HepG2 (cell line): ENCODE results near the gene NT5C2. TPM values are rescaled to one million over a fixed set of nuclear protein-coding genes. Genes with fewer than 3 reads are reported as not detected.

Source experiments
- ATAC-seq: fragments of 200-7000 bp; cut with Tn5 transposase; 3 replicates; pipeline ENCODE4 v1.9.1; 2020; ENCODE audit warnings: mild to moderate bottlenecking, moderate library complexity
- BruUV-seq: library from RNA; stranded (reverse); fragments of 400-500 nt; replicated peaks from 2 replicates; lab custom pipeline; 2021; lab: Mats Ljungman, UMichigan
- CTCF ChIA-PET: fragments of 300-600 bp; formaldehyde crosslinking; extraction: SDS; loops from one replicate; lab custom pipeline; 2021; ENCODE audit warnings: low total read pairs, inconsistent platforms, low intra/inter-chr PET ratio; lab: Yijun Ruan, JAX
- POLR2A ChIA-PET: fragments of 350-600 bp; sonication (Branson Sonifier 250); formaldehyde crosslinking; loops from one replicate; lab custom pipeline; 2020; ENCODE audit warnings: antibody characterized with exemption, inconsistent platforms; lab: Yijun Ruan, JAX
- DNase-seq: peaks from one replicate; pipeline ENCODE4 v3.0.0-alpha.2; 2015; ENCODE audit warnings: low spot score
- FAIRE-seq: peaks from 3 replicates; lab custom pipeline; 2011; peaks lifted over from hg19 to GRCh38; lab: Jason Lieb, UNC
- H2AFZ ChIP-seq: one replicate; pipeline ENCODE4 v1.6.1; 2011; ENCODE audit warnings: low read length, inconsistent platforms
- H3K27ac ChIP-seq: fragments of 300-600 bp; 3 replicates; pipeline ENCODE4 v1.8.0; 2011; ENCODE audit warnings: mixed run types, mild to moderate bottlenecking, mixed read lengths, low read length, inconsistent platforms; ENCODE audit not compliant: insufficient read depth; ENCODE audit errors: extremely low read length
- H3K27me3 ChIP-seq, 2 experiments: fragments of 200-600 bp in 1 of 2; 2 replicates in 1 of 2; 3 replicates in 1 of 2; pipeline versions ENCODE4 v1.6.0 to v1.8.0; 2011; ENCODE audit warnings: low read length in 2 of 2, mild to moderate bottlenecking in 2 of 2, moderate library complexity in 2 of 2, inconsistent platforms in 1 of 2; ENCODE audit not compliant: insufficient read depth in 2 of 2, control insufficient read depth in 1 of 2
- H3K36me3 ChIP-seq, 2 experiments: fragments of 200-600 bp in 1 of 2; replicated peaks in 1 of 2; 2 replicates in 1 of 2; 3 replicates in 1 of 2; pipeline versions ENCODE4 v1.5.1 to v1.8.0; 2011; ENCODE audit warnings: low read length in 2 of 2, inconsistent platforms in 1 of 2; ENCODE audit not compliant: insufficient read depth in 2 of 2, control insufficient read depth in 1 of 2
- H3K4me1 ChIP-seq: 2 replicates; pipeline ENCODE4 v1.5.1; 2012; ENCODE audit warnings: low read length, inconsistent platforms; ENCODE audit not compliant: insufficient read depth
- H3K4me2 ChIP-seq: 2 replicates; pipeline ENCODE4 v1.6.0; 2011; ENCODE audit warnings: low read depth, low read length, inconsistent platforms
- H3K4me3 ChIP-seq, 3 experiments: fragments of 200-600 bp in 1 of 3; sonication (generic), shearing (Covaris generic) in 1 of 3; replicated peaks in 1 of 3; 2 replicates each; pipeline ENCODE4 v1.5.1; 2011 to 2016; ENCODE audit warnings: low read length in 3 of 3, inconsistent platforms in 2 of 3, low read depth in 2 of 3, mild to moderate bottlenecking in 2 of 3, control low read depth in 1 of 3, mixed read lengths in 1 of 3; ENCODE audit not compliant: insufficient read depth in 1 of 3
- H3K79me2 ChIP-seq: one replicate; pipeline ENCODE4 v1.6.1; 2011; ENCODE audit warnings: low read length, inconsistent platforms; ENCODE audit not compliant: insufficient read depth
- H3K9ac ChIP-seq: 2 replicates; pipeline ENCODE4 v1.6.0; 2011; ENCODE audit warnings: mild to moderate bottlenecking, low read depth, low read length, inconsistent platforms; ENCODE audit not compliant: insufficient read depth
- H3K9me3 ChIP-seq: 2 replicates; pipeline ENCODE4 v1.5.1; 2012; ENCODE audit warnings: mild to moderate bottlenecking, low read length
- H4K20me1 ChIP-seq: 2 replicates; pipeline ENCODE4 v1.6.0; 2011; ENCODE audit warnings: inconsistent platforms, mild to moderate bottlenecking, low read length, moderate library complexity; ENCODE audit not compliant: insufficient read depth
- ATM ChIP-seq: fragments of 450-650 bp; IDR thresholded peaks from 2 replicates; pipeline ENCODE4 v1.7.1; 2017; ENCODE audit warnings: mild to moderate bottlenecking, borderline replicate concordance
- LCORL ChIP-seq, 2 experiments: fragments of 450-650 bp in 1 of 2; sonication (generic) in 1 of 2; formaldehyde crosslinking in 1 of 2; IDR thresholded peaks; 2 replicates each; pipeline versions ENCODE4 v1.5.0 to v1.6.1; 2017 to 2020; ENCODE audit warnings: antibody characterized with exemption in 1 of 2, missing genetic modification reagents in 1 of 2
- PHF20 ChIP-seq: sonication (generic); formaldehyde crosslinking; IDR thresholded peaks from 2 replicates; pipeline ENCODE4 v1.5.0; 2020; ENCODE audit warnings: mild to moderate bottlenecking, missing genetic modification reagents
- SMARCE1 ChIP-seq: fragments of 450-650 bp; IDR thresholded peaks from 2 replicates; pipeline ENCODE4 v1.6.1; 2017; ENCODE audit warnings: borderline replicate concordance
- SOX6 ChIP-seq, 2 experiments: fragments of 450-650 bp in 1 of 2; sonication (generic) in 1 of 2; formaldehyde crosslinking in 1 of 2; IDR thresholded peaks; 2 replicates each; pipeline versions ENCODE4 v1.4.0 to v1.6.1; 2017 to 2020; ENCODE audit warnings: antibody characterized with exemption in 1 of 2, mild to moderate bottlenecking in 1 of 2, missing genetic modification reagents in 1 of 2
- TBL1XR1 ChIP-seq: fragments of 150-350 bp; IDR thresholded peaks from 2 replicates; pipeline ENCODE4 v1.6.1; 2014; ENCODE audit warnings: borderline replicate concordance, low read length; ENCODE audit not compliant: partially characterized antibody
- ZNF253 ChIP-seq: sonication (generic); formaldehyde crosslinking; IDR thresholded peaks from 2 replicates; pipeline ENCODE4 v1.8.0; 2022; ENCODE audit warnings: mild to moderate bottlenecking, missing genetic modification reagents, borderline replicate concordance
- ZNF3 ChIP-seq: IDR thresholded peaks from 2 replicates; pipeline ENCODE4 v1.7.0; 2017; ENCODE audit warnings: inconsistent platforms
- ZNF326 ChIP-seq: sonication (generic); formaldehyde crosslinking; IDR thresholded peaks from 2 replicates; pipeline ENCODE4 v1.4.0; 2020; ENCODE audit warnings: missing genetic modification reagents, borderline replicate concordance
- ZNF558 ChIP-seq: sonication (generic); formaldehyde crosslinking; IDR thresholded peaks from 2 replicates; pipeline ENCODE4 v1.9.0; 2022; ENCODE audit warnings: mild to moderate bottlenecking, missing genetic modification reagents, borderline replicate concordance
- ZNF577 ChIP-seq: sonication (generic); formaldehyde crosslinking; IDR thresholded peaks from 2 replicates; pipeline ENCODE4 v1.4.0; 2020; ENCODE audit warnings: mild to moderate bottlenecking, low read depth, missing genetic modification reagents, borderline replicate concordance
- ZNF891 ChIP-seq: sonication (generic); formaldehyde crosslinking; IDR thresholded peaks from 2 replicates; pipeline ENCODE4 v1.5.0; 2020; ENCODE audit warnings: mild to moderate bottlenecking, missing genetic modification reagents
- WGBS: methylation state at CpG from one replicate; pipeline ENCODE4 v1.1.6; 2017; ENCODE audit warnings: low lambda C conversion rate; 5-methylcytosine and 5-hydroxymethylcytosine counted together
- in situ Hi-C: cut with HindIII; loops from 2 replicates; pipeline ENCODE4 v1.10.0; 2017; ENCODE audit warnings: low pct_unique_long_range_greater_than_20kb; ENCODE audit not compliant: extremely low pct_ligation_motif_present
- intact Hi-C: fragments of 100-400 bp; cut with micrococcal nuclease; formaldehyde crosslinking; loops from one replicate; pipeline ENCODE4 v1.10.0; 2022; ENCODE audit not compliant: unreplicated experiment
- polyA plus RNA-seq, 8 experiments: library from polyadenylated mRNA; depleted of rRNA in 3 of 8; stranded (reverse) in 7 of 8; unstranded in 1 of 8; fragments of >200 nt; fragmentation: Illumina TruSeq in 4 of 8; extraction: Trizol in 4 of 8; gene quantifications; 2 replicates each; pipeline versions ENCODE4 v1.2.1 to v1.2.3, GENCODE V29; 2011 to 2016; ENCODE audit warnings: low read depth in 4 of 8, missing spikeins in 1 of 8, mixed read lengths in 1 of 8; ENCODE audit not compliant: insufficient read depth in 1 of 8
- total RNA-seq, 5 experiments: library from RNA; depleted of rRNA; stranded (reverse); fragments of >200 nt; fragmentation: Illumina TruSeq; extraction: Trizol; gene quantifications; 2 replicates each; pipeline ENCODE4 v1.2.3, GENCODE V29; 2016; ENCODE audit warnings: low read depth in 1 of 5
- TF ChIP-seq, protein P1 (sequence below), 2 experiments: fragments of 450-650 bp in 1 of 2; sonication (generic) in 1 of 2; formaldehyde crosslinking; IDR thresholded peaks; 2 replicates each; pipeline versions ENCODE4 v1.5.0 to v1.8.0; 2020 to 2022; ENCODE audit warnings: mild to moderate bottlenecking in 1 of 2, missing genetic modification reagents in 1 of 2
- TF ChIP-seq, protein P2 (sequence below): IDR thresholded peaks from 2 replicates; pipeline ENCODE4 v1.6.1; 2012; ENCODE audit warnings: inconsistent platforms

NT5C2 gene
- total and polyA plus RNA-seq, 2 of the 13 experiments (the other 11 are each of a cell fraction or from before 2014, with no cell fraction given) = 40.6 to 55.2 TPM

DNA sequence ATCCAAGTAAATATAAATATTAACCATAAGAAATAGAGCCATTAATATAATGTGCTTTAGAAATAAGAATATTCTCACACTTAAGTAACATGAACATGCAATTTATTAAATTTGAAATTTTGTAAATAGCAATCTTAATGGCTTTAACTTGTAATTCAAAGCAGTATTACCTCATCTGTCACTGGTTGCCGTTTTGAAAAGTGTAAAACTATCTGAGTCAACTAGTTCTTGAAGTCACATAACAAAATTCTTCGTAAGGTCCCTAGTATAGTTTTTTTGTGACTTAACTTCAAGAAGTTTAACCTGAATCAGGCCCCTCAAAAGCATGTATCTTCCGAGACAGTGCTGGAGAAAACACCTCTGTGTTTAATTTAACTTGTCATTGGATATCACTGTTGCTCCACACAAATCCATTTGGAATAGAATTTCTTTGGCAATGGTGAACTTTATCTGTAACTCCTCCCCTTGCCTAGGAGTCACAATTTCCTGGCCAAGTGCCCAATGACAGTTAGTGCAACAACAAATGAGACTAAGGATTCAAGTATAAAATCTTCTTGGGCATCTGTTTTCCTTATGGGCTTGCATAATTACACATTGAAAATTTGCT is 47.1 kb downstream of the NT5C2 start:
- Histone ChIP-seq H3K79me2 (peaks cover 69% of the 10 kb centered on the region), H3K4me2 (no peak overlapping the region), H3K27me3 (no peaks in the 10 kb centered on the region), H2AFZ (no peak overlapping the region), H3K27ac (no peak overlapping the region), H3K9me3 (no peaks in the 10 kb centered on the region), H3K4me3 (no peak overlapping the region), H3K36me3 (no peaks in the 10 kb centered on the region; a peak in 3 of 5 replicates), H3K4me1 (peaks cover 59% of the 10 kb centered on the region), H3K9ac (no peak overlapping the region), H4K20me1 (no peaks in the 10 kb centered on the region)
- FAIRE-seq (no peak), ATAC-seq (no peak), DNase-seq (peak; percentile 42)
- ChIA-PET CTCF (no interaction called here), POLR2A (no interaction called here)
- BruUV-seq = no TSS peak
- in situ Hi-C loops (no loop called here), intact Hi-C loops (no loop called here)
- 94% methylated on average over 3 of the region's 3 CpGs for WGBS
- no peak for TF ChIP-seq ATM
- TF ChIP-seq ZNF3 (CRISPR knock-in tag) = no peak
- TF ChIP-seq TBL1XR1 = no peak
- TF ChIP-seq, protein P1, sequence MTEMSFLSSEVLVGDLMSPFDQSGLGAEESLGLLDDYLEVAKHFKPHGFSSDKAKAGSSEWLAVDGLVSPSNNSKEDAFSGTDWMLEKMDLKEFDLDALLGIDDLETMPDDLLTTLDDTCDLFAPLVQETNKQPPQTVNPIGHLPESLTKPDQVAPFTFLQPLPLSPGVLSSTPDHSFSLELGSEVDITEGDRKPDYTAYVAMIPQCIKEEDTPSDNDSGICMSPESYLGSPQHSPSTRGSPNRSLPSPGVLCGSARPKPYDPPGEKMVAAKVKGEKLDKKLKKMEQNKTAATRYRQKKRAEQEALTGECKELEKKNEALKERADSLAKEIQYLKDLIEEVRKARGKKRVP (CRISPR knock-in tag; IDR thresholded peaks at IDR 0.05) = no peak
- TF ChIP-seq ZNF253 (CRISPR knock-in tag) = no peak
- TF ChIP-seq ZNF891 (CRISPR knock-in tag) = no peak
- no peak for TF ChIP-seq SMARCE1
- TF ChIP-seq ZNF558 (CRISPR knock-in tag) = no peak
- TF ChIP-seq PHF20 (CRISPR knock-in tag) = no peak
- TF ChIP-seq ZNF577 = no peak
- TF ChIP-seq, protein P2, sequence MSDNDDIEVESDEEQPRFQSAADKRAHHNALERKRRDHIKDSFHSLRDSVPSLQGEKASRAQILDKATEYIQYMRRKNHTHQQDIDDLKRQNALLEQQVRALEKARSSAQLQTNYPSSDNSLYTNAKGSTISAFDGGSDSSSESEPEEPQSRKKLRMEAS = no peak
- no peak for TF ChIP-seq ZNF326 (CRISPR knock-in tag)
- no peak for TF ChIP-seq SOX6 (IDR thresholded peaks at IDR 0.05)
- TF ChIP-seq SOX6 (CRISPR knock-in tag; IDR thresholded peaks at IDR 0.05) = no peak
- no peak for TF ChIP-seq LCORL (IDR thresholded peaks at IDR 0.05)
- no peak for TF ChIP-seq LCORL (CRISPR knock-in tag; IDR thresholded peaks at IDR 0.05)
